8988T (cell line): Measurements from ENCODE around the gene DOC2B.
"Not testable (repeated sequence)": the region's sequence is repeated elsewhere in the genome, so short reads cannot be mapped to it uniquely, and the experiment has no call there.

Experiments
- DNase-seq: peaks from one replicate; pipeline ENCODE4 v3.0.0; 2011

Gene DOC2B

GRCh38 chr17:181245-182049 is at the start of gene DOC2B:
DOC2B (minus strand) TSS chr17:181650; CDS start chr17:181479, 171 bp downstream.
- no peak for DNase-seq

- no peak for DNase-seq
Observed at GRCh38 chr17:230395-230770, 48.9 kb upstream of the DOC2B start.

GRCh38 chr17:229709-230394 is 48.4 kb upstream of the DOC2B start:
- no peak for DNase-seq

- DNase-seq = no peak
Observed at GRCh38 chr17:228951-229708, 47.7 kb upstream of the DOC2B start.

GRCh38 chr17:227946-228615 is 46.6 kb upstream of the DOC2B start:
- DNase-seq = no peak

GRCh38 chr17:227078-227945 is 45.9 kb upstream of the DOC2B start:
- DNase-seq = no peak

- no peak for DNase-seq
Observed at GRCh38 chr17:226108-227077, 44.9 kb upstream of the DOC2B start.

GRCh38 chr17:225551-225950 is 44.1 kb upstream of the DOC2B start:
- DNase-seq = no peak

GRCh38 chr17:224576-224975 is 43.1 kb upstream of the DOC2B start:
- DNase-seq = not testable (repeated sequence)

- DNase-seq = no peak
Observed at GRCh38 chr17:223723-224471, 42.4 kb upstream of the DOC2B start.

- DNase-seq = no peak
Observed at GRCh38 chr17:222172-222571, 40.7 kb upstream of the DOC2B start.

GRCh38 chr17:219696-220095 is 38.2 kb upstream of the DOC2B start:
- no peak for DNase-seq

GRCh38 chr17:218432-219110 is 37.1 kb upstream of the DOC2B start:
- DNase-seq = no peak

GRCh38 chr17:216625-217024 is 35.2 kb upstream of the DOC2B start:
- DNase-seq = no peak

- DNase-seq = not testable (repeated sequence)
Observed at GRCh38 chr17:215563-216478, 34.4 kb upstream of the DOC2B start.

GRCh38 chr17:214881-215331 is 33.5 kb upstream of the DOC2B start:
- DNase-seq = no peak

- DNase-seq = no peak
Observed at GRCh38 chr17:213286-214105, 32.0 kb upstream of the DOC2B start.
